MG63 (cell line): ENCODE results near the gene ROPN1B. TPM values are rescaled to one million over a fixed set of nuclear protein-coding genes. Genes with fewer than 3 reads are reported as not detected.
"Not testable (repeated sequence)": the region's sequence is repeated elsewhere in the genome, so short reads cannot be mapped to it uniquely, and the experiment has no call there.

Experiments
- DNase-seq: peaks from one replicate; pipeline ENCODE4 v3.0.0-alpha.2; 2020
- H3K27me3 ChIP-seq: fragments of 250-450 bp; sonication (Bioruptor Pico); 2 replicates; pipeline ENCODE4 v1.5.1; 2020; ENCODE audit warnings: mild to moderate bottlenecking, moderate library complexity
- H3K36me3 ChIP-seq: fragments of 250-450 bp; sonication (Bioruptor Pico); 2 replicates; pipeline ENCODE4 v1.5.1; 2020; ENCODE audit warnings: mild to moderate bottlenecking, moderate library complexity
- H3K4me3 ChIP-seq: fragments of 250-450 bp; sonication (Bioruptor Pico); 2 replicates; pipeline ENCODE4 v1.5.1; 2020; ENCODE audit warnings: mild to moderate bottlenecking, moderate library complexity
- H3K9me3 ChIP-seq: fragments of 250-450 bp; sonication (Bioruptor Pico); 2 replicates; pipeline ENCODE4 v1.5.1; 2020; ENCODE audit warnings: mild to moderate bottlenecking, moderate library complexity
- total RNA-seq: library from RNA; depleted of rRNA; stranded (reverse); fragments of >200 nt; shearing (Covaris generic); gene quantifications from 2 replicates; pipeline ENCODE4 v1.2.3, GENCODE V29; 2014; ENCODE audit warnings: low replicate concordance

ROPN1B gene
- total RNA-seq, 1 experiment from 2014 or later: not detected

GRCh38 chr3:125948901-125949300, 20.1 kb upstream of the ROPN1B start:
- not testable (repeated sequence) for H3K9me3 ChIP-seq, H3K36me3 ChIP-seq, H3K4me3 ChIP-seq, DNase-seq
- peaks cover 32% of the 10 kb centered on the region for H3K27me3 ChIP-seq

- not testable (repeated sequence) for H3K36me3 ChIP-seq, H3K9me3 ChIP-seq, H3K4me3 ChIP-seq, DNase-seq
- H3K27me3 ChIP-seq: peaks cover 21% of the 10 kb centered on the region
Observed at GRCh38 chr3:125951176-125951575, 17.8 kb upstream of the ROPN1B start.

- H3K27me3 ChIP-seq, H3K9me3 ChIP-seq, DNase-seq, H3K36me3 ChIP-seq, H3K4me3 ChIP-seq: not testable (repeated sequence)
Observed at GRCh38 chr3:125957020-125957419, 12.0 kb upstream of the ROPN1B start.

GRCh38 chr3:125957674-125958510, 11.1 kb upstream of the ROPN1B start:
- DNase-seq: no peak
- Histone ChIP-seq H3K36me3 (no peaks in the 10 kb centered on the region), H3K4me3 (no peak overlapping the region)

GRCh38 chr3:125958511-125959316, 10.3 kb upstream of the ROPN1B start:
- peaks cover 10% of the 10 kb centered on the region for H3K27me3 ChIP-seq
- no peaks in the 10 kb centered on the region for H3K36me3 ChIP-seq
- no peak for DNase-seq
- peaks cover 5% of the 10 kb centered on the region for H3K9me3 ChIP-seq
- H3K4me3 ChIP-seq: no peak overlapping the region

More at GRCh38 chr3:125957674-125958510, 11.1 kb upstream of the ROPN1B start:
- Histone ChIP-seq H3K9me3 (peaks cover 5% of the 10 kb centered on the region), H3K27me3 (peaks cover 7% of the 10 kb centered on the region)

- H3K9me3 ChIP-seq: peaks cover 5% of the 10 kb centered on the region
- H3K27me3 ChIP-seq: peaks cover 17% of the 10 kb centered on the region
- H3K36me3 ChIP-seq: no peaks in the 10 kb centered on the region
- no peak for DNase-seq
- H3K4me3 ChIP-seq: no peak overlapping the region
Observed at GRCh38 chr3:125959317-125960065, 9.5 kb upstream of the ROPN1B start.

- H3K4me3 ChIP-seq: no peak overlapping the region
- no peaks in the 10 kb centered on the region for H3K36me3 ChIP-seq
- DNase-seq: no peak
- peaks cover 17% of the 10 kb centered on the region for H3K27me3 ChIP-seq
- H3K9me3 ChIP-seq: peaks cover 5% of the 10 kb centered on the region
Observed at GRCh38 chr3:125960066-125960424, 8.9 kb upstream of the ROPN1B start.

- Histone ChIP-seq H3K36me3 (no peaks in the 10 kb centered on the region), H3K27me3 (peaks cover 17% of the 10 kb centered on the region), H3K4me3 (no peak overlapping the region), H3K9me3 (peaks cover 5% of the 10 kb centered on the region)
- no peak for DNase-seq
Observed at GRCh38 chr3:125960456-125961288, 8.3 kb upstream of the ROPN1B start.

GRCh38 chr3:125961289-125961589, 7.7 kb upstream of the ROPN1B start:
- Histone ChIP-seq H3K4me3 (no peak overlapping the region), H3K36me3 (no peaks in the 10 kb centered on the region), H3K27me3 (peaks cover 23% of the 10 kb centered on the region), H3K9me3 (peaks cover 5% of the 10 kb centered on the region)
- DNase-seq: no peak

GRCh38 chr3:125963834-125964233, 5.1 kb upstream of the ROPN1B start:
- not testable (repeated sequence) for DNase-seq

GRCh38 chr3:125965505-125965904, 3.5 kb upstream of the ROPN1B start:
- no peaks in the 10 kb centered on the region; the same call in 1 of the 2 replicates for H3K9me3 ChIP-seq
- no peak for DNase-seq
- no peaks in the 10 kb centered on the region for H3K36me3 ChIP-seq
- peaks cover 46% of the 10 kb centered on the region for H3K27me3 ChIP-seq
- H3K4me3 ChIP-seq: no peak overlapping the region

More at GRCh38 chr3:125963834-125964233, 5.1 kb upstream of the ROPN1B start:
- H3K9me3 ChIP-seq, H3K36me3 ChIP-seq, H3K4me3 ChIP-seq: not testable (repeated sequence)
- H3K27me3 ChIP-seq: peaks cover 38% of the 10 kb centered on the region

- Histone ChIP-seq H3K4me3 (no peak overlapping the region), H3K9me3 (no peaks in the 10 kb centered on the region; the same call in 1 of the 2 replicates), H3K36me3 (no peaks in the 10 kb centered on the region), H3K27me3 (peaks cover 59% of the 10 kb centered on the region)
- no peak for DNase-seq
Observed at GRCh38 chr3:125967156-125967555, 1.8 kb upstream of the ROPN1B start.

GRCh38 chr3:125968121-125968520, 857 bp upstream of the ROPN1B start:
- peaks cover 61% of the 10 kb centered on the region for H3K27me3 ChIP-seq
- not testable (repeated sequence) for H3K9me3 ChIP-seq, H3K36me3 ChIP-seq, DNase-seq, H3K4me3 ChIP-seq

GRCh38 chr3:125971997-125972944, 3.3 kb downstream of the ROPN1B start:
- peak; percentile 43 for DNase-seq
- not testable (repeated sequence) for H3K9me3 ChIP-seq, H3K4me3 ChIP-seq

GRCh38 chr3:125975245-125976002, 6.4 kb downstream of the ROPN1B start:
- H3K27me3 ChIP-seq: peaks cover 15% of the 10 kb centered on the region
- not testable (repeated sequence) for H3K4me3 ChIP-seq, H3K36me3 ChIP-seq, DNase-seq, H3K9me3 ChIP-seq

More at GRCh38 chr3:125971997-125972944, 3.3 kb downstream of the ROPN1B start:
- not testable (repeated sequence) for H3K36me3 ChIP-seq
- H3K27me3 ChIP-seq: peaks cover 32% of the 10 kb centered on the region
